ENCODE data around the gene PI4KA. TPM values are rescaled to one million over a fixed set of nuclear protein-coding genes. Genes with fewer than 3 reads are reported as not detected.
A peak's percentile ranks its signal among the peaks of the same experiment; 100 is the strongest.
"Not testable (repeated sequence)": the region's sequence is repeated elsewhere in the genome, so short reads cannot be mapped to it uniquely, and the experiment has no call there.

Gene PI4KA
- total RNA-seq, 6 experiments from 2014 or later, result 35.3 to 55.4 (median 47.7) TPM

DNA sequence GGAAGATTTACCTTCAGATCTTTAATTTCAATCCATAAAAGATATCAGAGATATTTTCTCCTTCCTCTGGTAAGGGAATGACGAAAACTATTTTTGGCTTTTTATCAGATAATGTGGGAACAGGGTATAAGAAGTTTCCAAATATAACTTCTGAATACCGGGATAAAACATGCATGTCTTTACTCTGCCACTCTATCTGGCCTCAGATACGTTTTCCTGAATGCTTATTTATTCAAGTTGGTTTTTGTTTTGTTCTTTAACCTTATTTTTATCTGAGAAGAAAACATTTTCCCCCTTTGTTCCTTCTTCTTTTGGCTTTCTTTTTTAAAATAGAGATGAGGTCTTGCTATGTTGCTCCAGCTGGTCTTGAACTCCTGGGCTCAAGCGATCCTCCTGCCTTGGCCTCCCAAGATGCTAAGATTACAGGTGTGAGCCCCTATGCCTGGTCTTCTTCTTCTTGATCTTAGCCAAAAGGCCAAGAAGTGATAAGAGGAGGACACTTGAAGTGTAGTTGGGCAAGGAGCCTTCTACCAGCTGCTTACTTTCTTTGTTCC is 83.2 kb downstream of the PI4KA start:
- Histone ChIP-seq H3K27ac (peak overlapping the region; percentile 69 to 94 (median 77)), H3K36me3 (peaks cover 0 to 17% (median 0%) of the 10 kb centered on the region in 4 donors), H3K9me3 (no peaks in the 10 kb centered on the region), H3K4me3 (peak overlapping the region; percentile 28 to 71 (median 43)), H3K27me3 (no peaks in the 10 kb centered on the region), H3K4me1 (peaks cover 0 to 57% (median 26%) of the 10 kb centered on the region in 4 donors)
- 29% methylated on average over 4 of the region's 4 CpGs for WGBS (ENCODE audit: insufficient coverage, low coverage, low lambda C conversion rate, missing lambda C conversion rate)
- DNase-seq (no peak), ATAC-seq (no peak)
- TF ChIP-seq CTCF (IDR thresholded peaks at IDR 0.05) (no peak), POLR2A (IDR thresholded peaks at IDR 0.05) (no peak)
- intact Hi-C loops (cut with DNase I), result no loop called here

- TF ChIP-seq POLR2A (IDR thresholded peaks at IDR 0.05) (no peak), CTCF (IDR thresholded peaks at IDR 0.05) (no peak)
- DNase-seq, result no peak
- Histone ChIP-seq H3K27me3 (no peaks in the 10 kb centered on the region), H3K9me3 (no peaks in the 10 kb centered on the region), H3K4me3 (peak overlapping the region; percentile 28 to 71 (median 43)), H3K4me1 (peaks cover 0 to 51% (median 23%) of the 10 kb centered on the region in 4 donors), H3K27ac (peak overlapping the region; percentile 69 to 94 (median 77)), H3K36me3 (peaks cover 0 to 12% (median 0%) of the 10 kb centered on the region in 4 donors)
- intact Hi-C loops (cut with DNase I), result no loop called here
- 30% methylated on average over 4 of the region's 4 CpGs for WGBS (ENCODE audit: insufficient coverage, low coverage, low lambda C conversion rate, missing lambda C conversion rate)
- peak in 2 of 4 donors; percentile 1 for ATAC-seq
Observed at GRCh38 chr22:20774882-20775281, 83.7 kb downstream of the PI4KA start.

DNA sequence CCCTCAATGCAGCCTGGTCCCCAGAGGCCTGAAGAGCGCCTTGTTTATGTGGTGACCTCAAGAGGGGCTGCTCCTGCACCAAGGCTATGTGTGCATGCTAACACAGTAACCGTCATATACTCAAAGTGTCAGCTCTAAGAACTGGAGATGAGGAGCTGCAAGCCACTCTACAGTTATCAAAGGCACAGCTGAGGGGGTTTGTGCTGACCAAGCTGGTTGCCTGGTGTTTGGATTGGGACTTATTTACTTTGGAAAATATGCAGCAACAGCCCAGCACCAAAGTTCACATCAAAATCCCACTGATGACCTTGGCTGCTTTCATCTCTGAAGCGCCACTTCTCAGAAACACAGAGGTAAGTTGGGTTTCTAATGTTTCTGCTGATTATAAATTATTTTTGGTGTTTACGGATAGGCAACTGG is 84.8 kb downstream of the PI4KA start, which contains the start of gene SERPIND1:
TSS of gene SERPIND1 (plus strand) at position 321 of the 420 bp plus-strand sequence. CDS start 5,200 bp downstream, outside the sequence.
- Histone ChIP-seq H3K4me3 (peak within 1 kb of the TSS; percentile 28 to 71 (median 43)), H3K4me1 (peaks cover 0 to 40% (median 19%) of the 10 kb centered on the region in 4 donors), H3K36me3 (peaks cover 0 to 4% (median 0%) of the 10 kb centered on the region in 4 donors), H3K27ac (peak within 1 kb of the TSS; percentile 69 to 94 (median 77)), H3K9me3 (no peaks in the 10 kb centered on the region), H3K27me3 (no peaks in the 10 kb centered on the region)
- ATAC-seq, result peak; percentile 48 to 68 (median 59)
- TF ChIP-seq POLR2A (IDR thresholded peaks at IDR 0.05) (peak; percentile 38), CTCF (IDR thresholded peaks at IDR 0.05) (no peak)
- whole genome bisulfite sequencing (ENCODE audit: insufficient coverage, low coverage, low lambda C conversion rate, missing lambda C conversion rate), result 31% methylated on average over 3 of the region's 4 CpGs
- intact Hi-C loops (cut with DNase I), result no loop called here
- peak; percentile 42 to 81 (median 72) for DNase-seq

GRCh38 chr22:20771918-20772625 is 86.5 kb downstream of the PI4KA start:
- H3K9me3 ChIP-seq, result no peaks in the 10 kb centered on the region
- H3K4me1 ChIP-seq, result peaks cover 0 to 25% (median 9%) of the 10 kb centered on the region in 4 donors
- no peaks in the 10 kb centered on the region for H3K27me3 ChIP-seq
- H3K4me3 ChIP-seq, result no peak overlapping the region
- intact Hi-C loops (cut with DNase I), result no loop called here
- WGBS (ENCODE audit: insufficient coverage, low coverage, low lambda C conversion rate, missing lambda C conversion rate), result 18% methylated on average over 7 of the region's 9 CpGs
- ATAC-seq (peak; percentile 60 to 78 (median 66)), DNase-seq (peak; percentile 69 to 80 (median 77))
- TF ChIP-seq CTCF (IDR thresholded peaks at IDR 0.05), result peak; percentile 38 to 55 (median 48)
- TF ChIP-seq POLR2A (IDR thresholded peaks at IDR 0.05), result no peak
- peak overlapping the region in 2 of 3 donors; percentile 77 to 79 for H3K27ac ChIP-seq
- no peaks in the 10 kb centered on the region for H3K36me3 ChIP-seq

DNA sequence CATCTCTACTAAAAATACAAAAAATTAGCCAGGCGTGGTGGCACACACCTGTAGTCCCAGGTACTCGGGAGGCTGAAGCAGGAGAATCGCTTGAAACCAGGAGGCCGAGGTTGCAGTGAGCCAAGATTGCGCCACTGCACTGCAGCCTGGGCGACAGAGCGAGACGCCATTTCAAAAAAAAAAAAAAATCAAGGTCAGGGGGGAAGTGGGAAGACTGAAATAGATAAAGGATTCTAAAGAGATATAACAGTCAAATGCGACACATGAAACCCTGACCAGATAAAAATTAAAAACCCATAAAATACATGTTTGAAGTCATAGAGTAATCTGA is 89.2 kb downstream of the PI4KA start:
- intact Hi-C loops (cut with DNase I); H3K27ac ChIP-seq; H3K9me3 ChIP-seq; ATAC-seq; H3K36me3 ChIP-seq; H3K27me3 ChIP-seq; H3K4me3 ChIP-seq; DNase-seq: not testable (repeated sequence)
- WGBS (ENCODE audit: insufficient coverage, low coverage, low lambda C conversion rate, missing lambda C conversion rate), result 96% methylated on average over 9 of the region's 9 CpGs
- peaks cover 0 to 22% (median 8%) of the 10 kb centered on the region in 4 donors for H3K4me1 ChIP-seq

Data from right lobe of liver (tissue), 6 donors.